GM19438 (cell line): Measurements from ENCODE around the gene TCF7L1.
"Not testable (repeated sequence)": the region's sequence is repeated elsewhere in the genome, so short reads cannot be mapped to it uniquely, and the experiment has no call there.

Experiments
- ATAC-seq: cut with Tn5 transposase; IDR thresholded peaks from one replicate; pipeline ENCODE4 v1.9.1; 2021; ENCODE audit warnings: low read depth; ENCODE audit not compliant: unreplicated experiment

Gene TCF7L1, protein sequence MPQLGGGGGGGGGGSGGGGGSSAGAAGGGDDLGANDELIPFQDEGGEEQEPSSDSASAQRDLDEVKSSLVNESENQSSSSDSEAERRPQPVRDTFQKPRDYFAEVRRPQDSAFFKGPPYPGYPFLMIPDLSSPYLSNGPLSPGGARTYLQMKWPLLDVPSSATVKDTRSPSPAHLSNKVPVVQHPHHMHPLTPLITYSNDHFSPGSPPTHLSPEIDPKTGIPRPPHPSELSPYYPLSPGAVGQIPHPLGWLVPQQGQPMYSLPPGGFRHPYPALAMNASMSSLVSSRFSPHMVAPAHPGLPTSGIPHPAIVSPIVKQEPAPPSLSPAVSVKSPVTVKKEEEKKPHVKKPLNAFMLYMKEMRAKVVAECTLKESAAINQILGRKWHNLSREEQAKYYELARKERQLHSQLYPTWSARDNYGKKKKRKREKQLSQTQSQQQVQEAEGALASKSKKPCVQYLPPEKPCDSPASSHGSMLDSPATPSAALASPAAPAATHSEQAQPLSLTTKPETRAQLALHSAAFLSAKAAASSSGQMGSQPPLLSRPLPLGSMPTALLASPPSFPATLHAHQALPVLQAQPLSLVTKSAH

GRCh38 chr2:85132834-85133637 is at the start of gene TCF7L1:
TCF7L1 (plus strand) TSS chr2:85133392; CDS start chr2:85133685, 293 bp downstream.
- no peak for ATAC-seq

- no peak for ATAC-seq
Observed at GRCh38 chr2:85085563-85085962, 47.6 kb upstream of the TCF7L1 start.

- ATAC-seq, result no peak
Observed at GRCh38 chr2:85087541-85087940, 45.7 kb upstream of the TCF7L1 start.

- ATAC-seq, result no peak
Observed at GRCh38 chr2:85088921-85089320, 44.3 kb upstream of the TCF7L1 start.

- ATAC-seq, result no peak
Observed at GRCh38 chr2:85089585-85089984, 43.6 kb upstream of the TCF7L1 start.

- no peak for ATAC-seq
Observed at GRCh38 chr2:85091838-85092237, 41.4 kb upstream of the TCF7L1 start.

GRCh38 chr2:85095094-85095493 is 38.1 kb upstream of the TCF7L1 start:
- no peak for ATAC-seq

DNA sequence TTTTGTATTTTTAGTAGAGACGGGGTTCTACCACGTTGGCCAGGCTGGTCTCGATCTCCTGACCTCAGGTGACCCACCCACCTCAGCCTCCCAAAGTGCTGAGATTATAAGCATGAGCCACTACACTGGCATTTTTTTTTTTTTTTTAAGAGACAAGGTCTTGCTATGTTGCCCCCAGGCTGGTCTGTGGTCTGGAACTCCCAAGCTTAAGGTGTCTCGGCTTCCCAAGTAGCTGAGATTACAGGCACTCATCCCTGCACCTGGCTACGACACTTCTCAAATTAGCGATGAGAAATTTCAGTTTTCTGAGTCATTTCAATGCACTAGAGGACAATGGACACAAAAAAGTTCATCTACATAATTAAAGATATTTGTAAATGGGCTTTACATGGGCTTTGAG is 36.6 kb upstream of the TCF7L1 start:
- no peak for ATAC-seq

DNA sequence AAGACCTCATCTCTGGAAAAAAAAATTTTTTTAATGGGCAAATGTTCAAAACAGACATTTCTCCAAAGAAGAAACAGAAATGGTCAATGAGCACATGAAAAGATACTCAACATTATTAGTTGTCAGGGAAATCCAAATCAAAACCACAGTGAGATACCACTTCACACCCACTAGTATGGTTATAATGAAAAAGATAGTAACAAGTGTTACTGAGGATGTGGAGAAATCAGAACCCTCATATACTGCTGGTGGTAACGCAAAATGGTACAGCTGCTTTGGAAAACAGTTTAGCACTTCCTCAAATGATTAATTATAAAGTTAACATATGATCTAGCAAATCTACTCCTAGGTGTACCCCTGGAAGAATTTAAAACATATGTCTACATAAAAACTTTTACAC is 29.0 kb upstream of the TCF7L1 start:
- no peak for ATAC-seq

DNA sequence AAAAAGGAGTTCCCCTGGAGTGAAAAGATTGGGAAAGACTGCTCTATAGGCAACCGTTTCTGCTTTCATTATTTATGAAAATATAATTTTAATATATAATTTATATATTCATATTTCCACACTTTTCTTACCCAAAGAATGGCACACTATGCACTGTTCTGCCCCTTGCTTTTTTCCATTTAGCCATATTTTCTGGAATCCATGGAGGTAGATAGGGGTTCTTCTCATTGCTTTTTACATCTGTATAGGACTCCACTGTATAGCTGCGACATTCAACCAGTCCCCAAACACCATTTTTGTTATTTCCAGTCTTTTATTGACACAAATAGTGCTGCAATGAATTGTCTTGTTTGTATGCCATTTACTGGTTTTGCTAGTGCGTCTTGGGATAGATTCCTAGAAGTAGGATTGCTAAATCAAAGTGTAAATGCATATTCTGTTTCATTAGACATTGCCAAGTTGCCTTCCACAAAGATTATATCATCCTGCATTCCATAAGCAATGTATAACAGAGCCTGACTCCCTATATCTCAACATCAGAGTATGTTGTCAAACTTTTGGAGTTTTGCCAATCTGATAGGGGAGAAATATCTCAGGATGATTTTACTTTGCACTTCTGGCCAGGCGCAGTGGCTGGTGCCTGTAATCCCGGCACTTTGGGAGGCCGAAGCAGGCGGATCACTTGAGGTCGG is 26.6 kb upstream of the TCF7L1 start:
- ATAC-seq, result no peak

DNA sequence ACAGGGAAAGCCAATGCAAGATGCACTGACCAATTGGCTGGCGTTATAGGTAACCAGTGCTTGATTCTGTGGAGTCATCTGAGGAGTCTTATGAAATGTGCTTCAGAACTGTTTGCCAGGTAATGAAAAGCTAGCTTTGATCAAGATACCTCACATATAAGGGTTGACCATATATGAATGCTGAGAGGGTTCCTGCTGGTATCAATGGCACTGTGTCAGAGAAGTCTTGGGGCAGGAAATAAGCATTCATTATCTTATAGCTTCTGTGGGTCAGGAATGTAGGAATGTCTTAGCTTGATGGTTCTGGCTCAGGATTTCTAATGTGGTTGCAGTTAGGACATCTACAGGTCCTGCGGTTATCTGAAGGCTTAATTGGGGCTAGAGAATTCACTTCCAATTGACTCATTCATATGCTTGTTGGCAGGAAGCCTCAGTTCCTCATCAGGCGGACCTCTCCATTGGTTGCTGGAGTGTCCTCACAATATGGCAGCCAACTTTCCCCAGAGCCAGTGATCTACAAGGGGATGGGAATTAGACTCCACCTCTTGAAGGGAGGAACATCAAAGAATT is 22.1 kb upstream of the TCF7L1 start:
- no peak for ATAC-seq

- no peak for ATAC-seq
Observed at GRCh38 chr2:85111819-85112281, 21.3 kb upstream of the TCF7L1 start.

DNA sequence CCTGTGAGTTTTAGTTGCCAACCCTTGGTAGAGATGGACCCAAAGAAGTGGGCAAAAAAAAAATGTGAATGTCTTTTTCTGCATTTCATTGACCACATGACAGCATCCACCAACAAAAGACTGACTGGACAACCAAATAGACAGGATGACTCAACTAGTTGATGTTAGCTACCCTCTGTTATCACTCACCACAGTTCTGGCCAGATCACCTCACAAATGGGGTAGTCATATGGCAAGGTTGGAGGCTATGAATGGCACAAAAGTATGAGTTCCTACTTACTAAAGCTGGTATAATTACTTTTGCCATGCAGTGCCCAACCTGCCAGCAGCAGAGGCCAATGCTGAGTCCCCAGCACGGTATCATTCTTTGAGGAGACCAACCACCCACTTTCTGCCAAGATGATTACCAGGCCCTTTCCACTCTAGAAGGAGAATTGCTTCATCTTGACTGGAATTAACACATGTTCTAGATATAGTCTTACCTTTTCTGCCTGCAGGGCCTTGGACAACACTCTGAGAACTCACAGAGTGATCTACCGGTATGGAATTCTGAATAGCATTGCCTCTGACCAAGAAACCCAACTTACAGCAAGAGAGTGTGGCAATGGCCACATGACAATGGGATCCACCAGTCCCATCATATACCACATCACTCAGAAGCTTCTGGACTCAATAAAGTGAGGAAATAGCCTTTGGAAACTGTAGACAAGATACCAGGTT is 20.1 kb upstream of the TCF7L1 start:
- ATAC-seq, result no peak

DNA sequence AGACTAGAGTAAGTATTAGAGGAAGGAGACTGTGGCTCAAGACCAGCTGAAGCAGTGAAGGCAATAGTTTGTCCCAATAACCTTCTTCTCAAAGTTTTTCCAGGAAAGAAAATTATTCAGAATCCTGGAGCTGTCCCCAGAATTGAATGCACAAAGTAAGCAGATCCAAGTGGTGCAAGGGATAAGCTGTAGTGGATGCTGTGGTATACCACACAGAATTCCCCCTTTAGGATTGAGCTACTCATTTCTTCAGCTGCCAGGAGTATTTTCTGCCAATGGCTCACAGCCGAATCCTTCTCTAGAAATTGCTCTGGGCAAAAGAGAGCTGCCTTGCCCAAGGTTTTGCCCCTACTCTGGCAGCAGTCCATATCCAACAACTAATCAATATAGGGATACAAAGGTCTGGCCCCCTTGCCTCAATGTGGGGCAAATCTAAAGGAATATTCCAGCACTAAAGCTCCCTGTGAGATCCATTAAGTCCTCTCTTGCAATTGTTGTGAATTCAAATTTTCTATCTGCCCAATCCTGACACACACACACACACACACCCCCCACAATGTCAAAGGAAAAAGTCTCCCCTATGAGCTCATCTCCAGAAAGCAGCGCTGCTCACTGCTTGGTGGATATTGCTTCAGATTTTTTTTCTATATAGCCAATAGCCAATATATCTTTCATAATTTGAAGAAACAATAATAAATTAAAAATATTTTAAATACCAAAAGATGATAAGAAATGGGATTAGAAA is 18.4 kb upstream of the TCF7L1 start:
- ATAC-seq, result no peak

GRCh38 chr2:85116207-85116606 is 17.0 kb upstream of the TCF7L1 start:
- ATAC-seq, result no peak

DNA sequence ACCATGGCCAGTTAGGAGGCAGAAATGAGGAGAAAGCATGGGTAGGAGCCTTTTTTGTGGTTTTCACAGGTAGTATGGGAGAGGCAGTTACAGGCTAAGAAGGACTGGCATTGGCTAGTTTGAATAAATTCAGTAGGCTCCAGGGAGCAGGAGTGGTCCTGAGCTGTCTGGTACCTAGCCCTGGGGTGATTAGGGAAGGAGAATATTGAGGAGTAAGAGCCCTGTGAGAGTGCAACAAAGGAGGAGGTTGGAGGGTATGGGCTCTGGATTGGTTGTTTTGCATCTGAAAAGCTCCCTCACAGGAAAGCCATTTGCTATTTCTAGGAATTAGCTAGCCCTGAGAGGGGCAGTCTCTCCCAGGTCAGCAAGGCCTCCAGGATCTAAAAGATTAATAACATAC is 13.3 kb upstream of the TCF7L1 start:
- ATAC-seq, result no peak

DNA sequence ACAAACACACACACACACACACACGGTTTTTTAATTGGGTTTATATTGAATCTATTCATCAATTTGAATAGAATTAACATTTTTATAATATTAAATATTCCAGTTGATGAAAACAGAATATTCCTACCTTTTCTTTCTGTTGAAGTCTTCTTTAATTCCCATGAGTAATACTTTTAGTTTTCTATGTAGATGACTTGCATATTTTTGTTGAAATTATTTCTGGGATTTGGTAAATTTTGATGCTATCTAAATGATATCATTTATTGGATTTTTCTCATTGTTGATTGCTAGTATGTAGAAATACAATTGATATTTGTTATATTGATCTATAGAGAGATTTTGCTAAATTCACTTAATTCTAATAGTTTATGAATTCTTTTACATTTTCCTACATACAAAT is 12.8 kb upstream of the TCF7L1 start:
- no peak for ATAC-seq

- ATAC-seq, result not testable (repeated sequence)
Observed at GRCh38 chr2:85126462-85126861, 6.7 kb upstream of the TCF7L1 start.

GRCh38 chr2:85129861-85130260 is 3.3 kb upstream of the TCF7L1 start:
- no peak for ATAC-seq
